Pancreas (tissue), 10 donors: ENCODE data around the gene TCF4. TPM values are rescaled to one million over a fixed set of nuclear protein-coding genes. Genes with fewer than 3 reads are reported as not detected.

Experiments used
- ATAC-seq, 4 donors: fragments of 200-7000 bp; cut with Tn5 transposase; one replicate each; pipeline versions ENCODE4 v1.8.0 to v1.9.1; 2020; ENCODE audit warnings: mild to moderate bottlenecking in 4 of 4, moderate library complexity in 4 of 4
- DNase-seq, 6 donors: peaks; one replicate each; pipeline ENCODE4 v3.0.0-alpha.2; 2020
- FAIRE-seq: peaks from 2 replicates; lab custom pipeline; 2012; peaks lifted over from hg19 to GRCh38; lab: Jason Lieb, UNC
- H3K27ac ChIP-seq, 4 donors: fragments of 200-600 bp; sonication (generic); 1 replicate in 3 of 4; 2 replicates in 1 of 4; pipeline versions ENCODE4 v1.5.0 to v1.8.0; 2020
- H3K27me3 ChIP-seq, 4 donors: fragments of 200-600 bp; one replicate each; pipeline ENCODE4 v1.8.0; 2021
- H3K36me3 ChIP-seq, 3 donors: fragments of 200-600 bp; sonication (generic) in 1 of 3; one replicate each; pipeline versions ENCODE4 v1.5.0 to v1.8.0; 2020 to 2021
- H3K4me1 ChIP-seq, 3 donors: fragments of 200-600 bp; one replicate each; pipeline ENCODE4 v1.8.0; 2021
- H3K4me3 ChIP-seq, 4 donors: fragments of 200-600 bp; sonication (generic) in 2 of 4; one replicate each; pipeline versions ENCODE4 v1.5.0 to v1.8.0; 2020 to 2021
- H3K9me3 ChIP-seq, 4 donors: fragments of 200-600 bp; one replicate each; pipeline ENCODE4 v1.8.0; 2021
- CTCF ChIP-seq, 4 donors: fragments of 200-600 bp; sonication (generic) in 3 of 4; IDR thresholded peaks; one replicate each; pipeline versions ENCODE4 v1.5.0 to v1.8.0; 2021; ENCODE audit warnings: antibody characterized with exemption in 4 of 4
- WGBS, 2 donors: extraction: QIAGEN DNeasy Blood & Tissue Kit; methylation state at CpG; one replicate each; pipeline ENCODE4 v1.1.7; 2013; 5-methylcytosine and 5-hydroxymethylcytosine counted together
- intact Hi-C, 3 donors: fragments of 100-400 bp; cut with DNase I; formaldehyde crosslinking; loops; one replicate each; pipeline versions ENCODE4 v1.11.1 to v1.14.2; 2022
- polyA plus RNA-seq, 2 donors: library from polyadenylated mRNA; stranded (reverse); fragments of 200-250 nt; gene quantifications; one replicate each; pipeline ENCODE4 v1.2.3, GENCODE V29; 2013
- total RNA-seq, 6 donors: library from RNA; stranded (reverse); fragmentation: NEBNext Ultra II Directional in 4 of 6; extraction: Animal tissue kit (Norgen Biotek cat#: 25700) in 4 of 6; gene quantifications; one replicate each; pipeline versions ENCODE4 v1.2.1 to v1.2.4, GENCODE V29; 2021 to 2023
- donor health status: healthy with polysubstance abuse.
- donor health status: DM: no; HTN: no; CAD: no; lungs with moderate emphysema.
- donor health status: DM: no; HTN: no; CAD: no.
- donor health status: control.
- donor health status: control.
- donor health status: Bipolar disorder and iron deficiency.
- donor health status: DM: yes; HTN: yes; CAD: no.
- donor health status: DM: no; HTN: no; CAD: no.
- donor health status: DM: no; HTN: no; CAD: no.
- donor health status: DM: yes; HTN: yes; CAD: no.

Gene TCF4
- total and polyA plus RNA-seq, 8 donors, result 4.4 to 27.9 (median 10.5) TPM

GRCh38 chr18:55559739-55560138 is 28.3 kb downstream of the TCF4 start:
- intact Hi-C loops, result no loop called here
- Histone ChIP-seq H3K36me3 (no peaks in the 10 kb centered on the region), H3K27ac (no peak overlapping the region), H3K27me3 (no peaks in the 10 kb centered on the region), H3K9me3 (no peaks in the 10 kb centered on the region), H3K4me3 (no peak overlapping the region), H3K4me1 (no peaks in the 10 kb centered on the region)
- no peak for TF ChIP-seq CTCF (IDR thresholded peaks at IDR 0.05)
- DNase-seq, result no peak
- no peak for FAIRE-seq
- no peak for ATAC-seq
- 84 to 88% methylated on average over 2 of the region's 2 CpGs for WGBS, 2 donors

GRCh38 chr18:55557211-55557610 is 30.8 kb downstream of the TCF4 start:
- TF ChIP-seq CTCF (IDR thresholded peaks at IDR 0.05), result no peak
- no peak for ATAC-seq
- Histone ChIP-seq H3K9me3 (no peaks in the 10 kb centered on the region), H3K4me1 (no peaks in the 10 kb centered on the region), H3K36me3 (no peaks in the 10 kb centered on the region), H3K4me3 (no peak overlapping the region), H3K27ac (no peak overlapping the region), H3K27me3 (no peaks in the 10 kb centered on the region)
- DNase-seq, result no peak
- FAIRE-seq, result no peak
- 83 to 90% methylated on average over 1 of the region's 1 CpG for WGBS, 2 donors
- intact Hi-C loops, result no loop called here

DNA sequence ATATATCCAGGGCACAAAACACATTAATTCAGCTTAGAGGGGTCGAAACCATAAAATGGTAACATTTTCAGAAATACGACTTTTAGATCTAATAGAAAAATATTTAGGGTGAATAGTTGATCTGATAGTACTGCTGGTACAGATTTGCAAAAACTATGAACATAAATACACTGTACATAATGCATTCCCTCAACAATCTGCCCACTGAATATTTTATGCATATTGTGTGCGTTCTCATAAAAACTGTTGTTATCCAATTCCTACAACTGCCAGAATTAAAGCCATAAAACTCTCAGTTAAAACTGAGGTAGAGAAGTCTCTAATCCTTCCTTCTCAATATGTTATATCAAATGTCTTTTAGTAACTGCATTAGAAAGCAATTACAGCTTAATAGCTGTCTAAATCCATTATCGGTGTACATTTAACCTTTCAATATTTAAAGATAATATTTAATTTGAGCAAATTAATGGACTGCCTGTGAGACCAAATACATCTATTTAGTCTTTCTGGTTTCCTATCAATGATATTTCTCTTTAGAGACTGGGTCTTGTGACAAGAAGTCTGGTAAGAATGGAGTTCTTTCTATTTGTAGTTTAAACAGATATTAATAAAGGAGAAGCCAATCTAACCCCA is 32.5 kb downstream of the TCF4 start:
- ATAC-seq (no peak), FAIRE-seq (no peak)

DNA sequence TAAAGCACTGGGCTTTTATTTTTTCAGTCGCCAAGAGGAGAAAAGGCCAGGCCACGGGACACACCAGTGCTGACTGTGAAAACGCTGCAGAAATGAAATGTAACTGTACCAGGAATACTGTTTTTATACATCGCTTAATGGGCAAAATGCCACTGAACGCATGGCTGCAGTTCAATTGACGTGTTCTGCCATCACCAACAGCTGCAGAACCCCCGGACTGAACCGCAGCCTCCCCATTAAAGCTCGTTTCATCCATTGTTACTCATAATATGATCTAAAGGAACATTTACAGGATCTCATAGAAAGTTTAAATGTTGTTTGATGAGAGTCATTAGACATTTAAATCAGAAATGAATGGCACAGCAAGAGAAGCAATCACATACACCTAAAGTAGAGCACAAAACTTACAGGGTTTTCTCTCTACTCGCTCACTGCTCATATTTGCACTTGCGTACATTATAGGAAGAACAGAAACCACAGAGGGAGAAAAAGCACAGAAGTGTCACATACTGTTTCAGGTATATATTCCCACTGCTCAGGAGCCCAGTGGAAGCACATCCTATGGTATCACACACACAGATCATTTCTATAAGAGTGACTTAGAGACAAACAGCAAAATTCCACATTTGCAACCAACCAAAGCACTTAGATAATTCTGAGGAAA is 35.3 kb downstream of the TCF4 start:
- no peaks in the 10 kb centered on the region for H3K9me3 ChIP-seq
- no peaks in the 10 kb centered on the region for H3K27me3 ChIP-seq
- ATAC-seq (no peak), DNase-seq (no peak), FAIRE-seq (no peak)
- no peak overlapping the region for H3K4me3 ChIP-seq
- intact Hi-C loops, result no loop called here
- WGBS, 2 donors, result 91 to 92% methylated on average over 11 of the region's 11 CpGs
- no peaks in the 10 kb centered on the region for H3K36me3 ChIP-seq
- H3K27ac ChIP-seq, result no peak overlapping the region
- TF ChIP-seq CTCF (IDR thresholded peaks at IDR 0.05), result no peak
- no peaks in the 10 kb centered on the region for H3K4me1 ChIP-seq

More for the DNA sequence above, 32.5 kb downstream of the TCF4 start:
- no peak overlapping the region for H3K4me3 ChIP-seq
- H3K4me1 ChIP-seq, result no peaks in the 10 kb centered on the region
- intact Hi-C loops, result no loop called here
- H3K36me3 ChIP-seq, result no peaks in the 10 kb centered on the region
- DNase-seq, result no peak
- TF ChIP-seq CTCF (IDR thresholded peaks at IDR 0.05), result no peak
- H3K27me3 ChIP-seq, result no peaks in the 10 kb centered on the region
- no peaks in the 10 kb centered on the region for H3K9me3 ChIP-seq
- no peak overlapping the region for H3K27ac ChIP-seq
- WGBS, 2 donors, result 93% methylated on average over 4 of the region's 4 CpGs

GRCh38 chr18:55551227-55551626 is 36.8 kb downstream of the TCF4 start:
- FAIRE-seq, result no peak
- intact Hi-C loops, result no loop called here
- DNase-seq, result no peak
- Histone ChIP-seq H3K27me3 (no peaks in the 10 kb centered on the region), H3K36me3 (no peaks in the 10 kb centered on the region), H3K4me3 (no peak overlapping the region), H3K9me3 (no peaks in the 10 kb centered on the region), H3K4me1 (no peaks in the 10 kb centered on the region), H3K27ac (no peak overlapping the region)
- no peak for ATAC-seq
- TF ChIP-seq CTCF (IDR thresholded peaks at IDR 0.05), result no peak
- WGBS, 2 donors, result 90 to 93% methylated on average over 8 of the region's 8 CpGs
